NCI-H526 treated with DMSO at 0.1 percent for 48 hours (cell line): ENCODE results near the gene TSPAN19.
A peak's percentile ranks its signal among the peaks of the same experiment; 100 is the strongest.
"Not testable (repeated sequence)": the region's sequence is repeated elsewhere in the genome, so short reads cannot be mapped to it uniquely, and the experiment has no call there.

ENCODE experiments used
- DNase-seq: peaks from one replicate; lab custom pipeline; 2025; lab: John Stamatoyannopoulos, UW

Gene TSPAN19

DNA sequence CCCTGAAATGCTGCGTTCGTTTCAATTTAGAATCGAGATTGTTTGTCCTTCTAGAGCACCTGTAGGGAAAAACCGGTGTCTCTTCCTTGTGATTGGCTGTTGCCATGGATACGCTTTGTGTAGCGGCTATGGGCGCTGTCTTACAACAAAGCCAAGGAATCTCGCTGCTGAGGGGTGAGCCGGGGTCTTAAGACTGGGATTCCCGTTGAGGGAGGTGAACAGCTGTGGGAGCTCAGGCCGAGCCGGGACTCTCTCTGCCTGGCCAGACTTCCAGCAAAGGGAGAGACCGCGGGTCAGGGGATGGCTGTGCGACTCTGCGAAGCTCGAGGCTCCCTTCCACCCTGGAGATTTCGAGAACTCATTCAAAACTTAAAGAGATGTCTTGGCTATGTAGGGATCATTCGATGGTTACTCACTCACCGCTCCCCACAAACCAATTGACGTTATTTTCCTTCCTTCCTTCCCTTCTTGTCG lies at the start of gene TSPAN19, which contains the start of gene LRRIQ1:
Gene TSPAN19, minus strand, starts transcription at position 44 of the 474 bp plus-strand sequence. CDS start 6,331 bp downstream, outside the sequence.
Gene LRRIQ1, plus strand, starts transcription at position 118 of the 474 bp plus-strand sequence. CDS start 1,826 bp downstream, outside the sequence.
- peak; percentile 82 for DNase-seq

DNA sequence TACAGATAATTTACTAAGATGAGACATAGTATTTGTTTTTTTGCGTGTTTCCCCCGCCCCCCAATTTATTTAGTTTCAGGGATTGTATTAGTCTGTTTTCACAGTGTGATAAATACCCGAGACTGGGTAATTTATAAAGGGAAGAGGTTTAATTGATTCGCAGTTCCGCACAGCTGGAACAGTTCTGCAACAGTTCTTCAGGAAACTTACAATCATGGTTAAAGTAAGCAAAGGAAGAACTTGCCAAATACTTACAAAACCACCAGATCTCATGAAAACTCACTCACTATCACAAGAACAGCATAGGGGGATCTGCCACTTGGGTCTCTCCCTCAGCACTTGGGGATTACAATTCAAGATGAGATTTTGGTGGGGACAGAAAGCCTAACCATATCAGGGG lies 49.0 kb upstream of the TSPAN19 start:
- DNase-seq = no peak

DNA sequence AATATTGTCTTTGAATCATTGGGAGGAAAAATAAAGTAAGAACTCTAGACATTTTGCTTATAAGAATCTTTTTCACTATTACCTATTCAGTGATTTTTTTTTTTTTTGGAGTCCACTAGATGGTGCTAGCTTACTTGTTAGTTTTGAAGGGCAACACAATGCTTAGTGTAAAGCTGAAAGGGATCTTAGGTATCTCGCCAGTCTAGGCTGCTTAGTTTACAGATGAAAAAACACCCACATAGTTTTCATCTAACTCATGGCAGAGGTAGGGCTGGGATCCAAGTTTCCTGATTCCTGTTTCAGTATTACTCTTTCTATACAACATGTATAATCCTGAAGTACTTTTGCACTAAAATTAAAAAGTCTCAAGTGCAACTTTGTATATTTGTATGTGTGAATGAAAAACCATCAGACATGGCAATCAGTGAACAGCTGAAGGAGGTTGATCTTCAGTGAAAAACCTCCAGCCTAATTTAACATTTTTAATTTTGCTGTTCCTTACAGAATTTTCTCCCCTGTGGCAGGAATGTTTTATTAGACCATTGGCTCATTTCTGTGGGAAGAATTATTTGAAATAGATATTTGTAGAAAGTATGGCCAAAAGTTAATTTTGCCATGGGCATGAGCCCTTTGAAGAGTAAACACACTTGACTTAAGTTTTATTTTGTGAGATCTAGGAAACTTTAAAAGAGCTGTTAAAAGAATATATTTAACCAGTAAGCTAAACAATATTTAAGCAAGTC lies 40.8 kb upstream of the TSPAN19 start:
- peak; percentile 62 for DNase-seq

DNA sequence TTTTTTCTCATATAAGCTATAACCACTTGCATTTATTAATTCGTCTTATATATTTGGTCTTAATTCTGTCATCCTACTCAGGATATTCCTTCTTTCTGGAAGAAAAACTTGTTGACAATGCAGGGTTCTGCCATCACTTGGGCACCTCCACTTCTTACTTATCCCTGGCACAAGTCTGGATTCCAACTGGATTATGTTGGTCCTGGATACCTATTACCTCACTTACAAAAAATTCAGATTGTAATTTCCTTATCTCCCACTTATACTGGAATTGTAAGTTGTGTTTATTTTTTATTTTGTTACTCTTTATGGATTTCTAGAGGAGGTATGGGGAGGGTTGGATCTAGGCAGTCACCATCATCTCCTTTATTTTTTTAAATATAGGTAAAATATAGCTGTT lies 36.7 kb upstream of the TSPAN19 start:
- DNase-seq = no peak

DNA sequence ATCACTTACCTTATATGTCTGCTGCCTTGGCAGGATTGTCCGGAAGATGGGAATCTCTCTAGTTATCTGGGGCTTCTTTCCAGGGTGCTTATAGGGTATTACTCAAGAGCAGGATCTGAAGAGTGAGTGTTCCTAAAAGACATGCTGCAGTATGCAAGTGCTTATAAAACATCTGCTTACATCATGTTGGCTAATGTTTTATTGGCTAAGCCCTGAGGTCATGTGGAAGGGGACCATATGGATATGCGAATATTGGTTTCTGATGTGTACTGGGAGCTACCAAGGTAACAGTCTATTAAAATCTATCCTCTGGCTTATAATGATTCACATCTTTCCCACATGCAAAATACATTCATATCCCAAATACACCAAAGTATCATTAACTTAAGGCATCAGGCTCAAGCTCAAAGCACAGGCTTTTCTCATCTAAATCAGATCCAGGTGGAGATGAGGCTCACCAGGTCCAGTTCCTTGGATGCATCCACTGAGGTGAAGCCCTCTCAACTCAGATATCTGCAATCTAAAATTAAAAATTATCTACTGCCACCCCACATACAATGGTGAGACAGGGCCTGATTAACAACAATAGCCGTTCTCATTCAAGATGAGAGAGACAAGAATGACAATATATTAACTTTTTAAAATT lies 29.9 kb upstream of the TSPAN19 start:
- DNase-seq = no peak

DNA sequence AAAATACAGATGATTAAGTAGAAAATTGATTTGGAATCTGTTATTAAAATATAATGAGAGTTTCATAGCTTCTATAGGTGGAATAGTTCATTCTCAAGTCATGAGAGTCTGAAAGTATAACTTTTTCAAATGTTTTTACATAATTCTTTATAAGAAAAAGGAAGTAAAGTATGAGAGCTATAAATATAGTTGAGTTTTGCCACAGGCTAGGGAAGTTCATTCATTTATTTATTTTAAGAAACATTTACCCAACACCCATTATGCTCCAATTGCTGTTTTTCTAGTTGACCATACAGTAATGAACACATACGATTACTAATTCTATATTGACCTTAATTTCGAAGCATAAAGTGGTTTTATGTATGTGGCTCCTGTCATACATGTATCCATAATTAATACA lies 24.8 kb upstream of the TSPAN19 start:
- no peak for DNase-seq

DNA sequence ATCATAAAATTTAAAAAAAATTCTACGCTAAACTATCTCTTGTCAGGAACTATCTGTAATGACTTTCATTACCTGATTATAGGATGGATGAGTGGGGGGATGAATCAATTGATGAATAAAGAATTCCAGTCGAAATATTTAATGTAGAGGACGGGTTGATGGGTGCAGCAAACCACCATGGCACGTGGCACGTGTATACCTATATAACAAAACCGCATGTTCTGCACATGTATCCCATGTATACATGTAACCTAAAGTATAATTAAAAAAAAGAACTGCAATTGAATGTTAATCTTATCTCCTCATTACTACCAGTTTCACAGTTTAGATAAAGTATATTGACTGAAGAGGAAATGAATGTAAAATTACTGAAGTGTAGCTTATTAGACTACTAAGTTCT lies 23.5 kb upstream of the TSPAN19 start:
- DNase-seq = no peak

DNA sequence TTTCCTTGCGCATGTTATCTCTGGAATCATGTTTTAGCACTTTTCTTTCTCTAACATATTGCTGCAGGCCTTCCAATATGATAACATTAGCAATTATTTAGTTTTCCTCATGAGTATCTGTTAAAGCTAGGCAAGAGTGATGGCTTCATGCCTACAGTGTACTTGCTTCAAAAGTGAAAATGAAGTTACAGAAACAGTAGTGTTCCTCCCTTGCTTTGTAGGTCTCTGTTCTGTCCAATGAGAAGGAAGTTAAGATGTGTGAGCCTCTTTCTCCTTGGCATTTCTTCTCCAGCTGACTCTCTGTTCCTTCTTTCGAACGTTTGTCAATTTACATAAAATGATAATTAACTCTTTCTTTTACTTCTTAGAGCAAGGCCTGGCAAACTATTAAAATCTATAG lies 22.3 kb upstream of the TSPAN19 start:
- no peak for DNase-seq

DNA sequence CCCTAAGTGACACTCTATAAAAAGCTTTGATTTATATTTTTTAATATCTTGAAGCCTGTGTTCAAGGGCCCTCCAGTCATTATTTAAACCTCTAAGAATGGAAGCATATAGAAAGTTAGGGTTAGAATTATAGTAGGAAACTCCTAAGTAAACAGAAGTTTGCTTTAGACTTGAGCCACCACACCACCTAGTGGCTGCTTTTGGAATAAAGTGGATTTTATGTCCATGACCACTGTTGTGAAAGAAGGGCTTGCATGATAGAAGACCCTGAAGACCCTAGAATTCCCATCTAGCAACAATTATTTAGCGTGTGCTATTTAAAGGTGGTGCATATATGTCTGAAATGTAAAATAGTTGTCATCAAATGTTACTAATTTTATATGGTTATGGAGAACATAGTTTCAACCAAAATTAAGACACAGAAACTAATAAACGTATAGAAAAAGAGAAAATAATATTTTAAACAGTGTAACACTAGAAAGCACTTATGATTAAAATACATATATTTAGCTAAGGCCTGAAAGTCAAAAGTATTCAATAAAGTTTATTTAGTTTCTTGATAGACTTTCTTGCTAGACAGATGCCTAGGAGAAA lies 21.4 kb upstream of the TSPAN19 start:
- DNase-seq = peak; percentile 35

DNA sequence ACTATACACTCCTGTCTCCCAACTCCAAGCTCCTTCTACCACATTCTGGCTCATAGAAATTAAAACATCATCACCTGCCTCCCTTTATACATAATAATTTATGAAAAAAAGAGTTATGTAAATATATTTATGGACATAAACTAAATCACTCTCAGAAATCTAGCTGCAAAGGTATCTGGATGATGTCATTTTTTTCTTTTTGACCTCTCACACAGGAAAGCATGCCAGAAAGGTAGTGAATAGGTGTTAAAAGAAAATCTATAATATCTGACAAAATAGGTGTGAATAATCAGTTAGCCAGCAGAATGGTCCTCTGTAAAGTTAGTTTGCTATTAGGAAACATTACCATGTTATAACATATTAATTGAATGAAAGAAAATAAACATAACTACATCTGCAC lies 7.8 kb upstream of the TSPAN19 start:
- no peak for DNase-seq

DNA sequence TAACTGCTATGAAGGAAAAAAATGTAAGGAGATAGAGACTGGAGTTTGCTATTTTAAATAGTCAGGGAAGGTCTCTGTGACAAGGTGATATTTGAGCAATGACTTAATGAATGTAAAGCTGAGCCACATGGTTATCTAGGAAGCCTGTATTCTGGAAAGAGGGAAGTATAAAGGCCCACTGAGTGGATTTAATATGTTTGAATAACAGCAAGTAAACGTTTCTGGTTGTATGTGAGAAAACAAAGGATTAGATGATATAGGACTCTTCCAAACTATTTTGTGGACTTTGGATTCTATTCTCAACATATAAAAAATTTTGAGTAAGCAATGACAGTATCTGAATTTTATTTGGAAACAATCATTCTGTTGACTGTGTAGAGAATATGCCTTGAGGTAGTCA lies 5.3 kb upstream of the TSPAN19 start:
- no peak for DNase-seq

DNA sequence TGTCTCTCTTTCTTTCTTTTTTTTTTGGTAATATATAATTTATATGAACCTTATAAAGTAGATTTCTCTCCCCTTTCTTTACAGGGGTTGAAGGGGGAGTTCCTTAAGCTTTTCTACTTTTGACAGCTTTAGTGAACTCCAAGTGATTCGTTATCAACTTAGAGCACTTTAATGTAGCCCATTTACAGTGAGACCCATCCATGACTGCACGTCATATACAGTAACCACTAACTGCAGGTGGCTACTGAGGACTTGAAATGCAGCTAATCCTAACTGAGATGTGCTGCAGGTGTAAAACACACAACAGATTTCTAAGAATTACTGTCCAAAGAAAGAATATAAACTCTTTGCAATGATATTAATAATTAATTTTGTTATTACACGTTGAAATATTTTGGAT lies 656 bp upstream of the TSPAN19 start:
- no peak for DNase-seq

DNA sequence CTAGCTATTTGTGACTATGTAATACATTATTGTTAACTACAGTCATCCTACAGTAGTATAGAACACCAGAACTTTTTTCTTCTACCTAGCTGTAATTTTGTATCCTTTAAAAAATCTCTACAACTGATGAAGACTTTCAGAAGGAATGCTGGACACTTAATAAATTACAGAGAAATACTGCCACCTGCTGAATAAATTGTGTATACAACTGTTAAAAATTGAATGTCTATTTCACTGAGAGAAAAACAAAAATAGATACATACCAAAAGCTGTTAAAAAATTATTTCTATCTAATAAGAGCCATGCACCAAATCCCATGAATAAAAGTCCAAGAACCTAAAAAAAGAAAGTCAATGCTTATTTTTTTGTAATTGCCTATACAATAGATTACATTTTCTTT lies 6.6 kb downstream of the TSPAN19 start:
- DNase-seq = peak; percentile 19

DNA sequence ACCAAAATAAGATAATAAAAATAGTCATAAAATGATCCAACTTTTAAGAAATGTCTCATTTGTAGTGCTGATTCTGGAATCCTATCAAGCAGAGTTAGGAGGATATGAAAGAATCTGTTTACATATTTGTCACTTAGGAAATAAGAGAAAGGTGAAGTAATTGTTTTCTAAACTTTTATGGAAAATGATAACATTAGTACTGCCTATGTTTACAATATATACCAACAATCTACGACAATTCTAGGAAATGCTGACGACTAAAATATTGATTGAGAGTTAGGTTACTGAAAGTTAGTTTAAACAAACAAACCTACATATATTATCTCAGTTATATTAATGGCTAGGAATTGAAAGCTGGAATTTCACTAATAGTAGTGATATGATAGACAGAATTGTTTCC lies 18.0 kb downstream of the TSPAN19 start:
- DNase-seq = no peak

DNA sequence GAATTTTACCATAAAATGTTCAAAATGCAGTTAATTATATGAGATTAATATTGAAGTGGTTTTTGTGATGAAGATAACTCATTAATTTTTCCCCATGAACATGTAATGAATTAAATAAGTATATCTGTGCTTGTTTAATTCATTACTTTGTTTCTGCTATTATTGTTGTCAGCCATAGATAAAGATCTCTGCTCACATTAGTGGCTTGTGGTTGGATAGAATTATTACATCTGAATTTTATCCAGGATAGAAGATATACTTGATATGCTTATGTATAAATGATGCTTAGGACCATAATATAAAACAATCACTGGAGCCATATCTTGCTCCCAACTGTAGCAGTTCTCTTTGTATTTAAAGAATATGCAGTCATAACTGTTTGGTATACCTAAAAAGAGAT lies 18.5 kb downstream of the TSPAN19 start:
- DNase-seq = no peak

DNA sequence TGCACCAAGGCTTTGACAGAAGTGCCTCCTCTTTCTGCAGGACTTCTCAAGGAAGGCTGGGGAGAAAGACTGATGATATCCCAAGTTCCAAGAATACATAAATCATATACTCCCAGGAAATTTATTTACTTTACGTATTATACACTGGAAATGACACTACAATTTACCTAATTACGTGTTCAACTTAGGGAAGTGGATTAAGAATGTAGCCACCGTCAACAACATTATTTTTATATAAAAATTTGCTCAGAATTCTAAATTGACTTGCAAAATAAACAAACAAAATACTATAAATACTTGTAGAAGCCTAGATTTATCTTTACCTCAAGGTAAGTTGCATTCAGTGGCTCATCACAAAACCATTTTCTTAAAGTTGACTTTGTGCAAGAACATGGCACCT lies 18.9 kb downstream of the TSPAN19 start:
- no peak for DNase-seq

DNA sequence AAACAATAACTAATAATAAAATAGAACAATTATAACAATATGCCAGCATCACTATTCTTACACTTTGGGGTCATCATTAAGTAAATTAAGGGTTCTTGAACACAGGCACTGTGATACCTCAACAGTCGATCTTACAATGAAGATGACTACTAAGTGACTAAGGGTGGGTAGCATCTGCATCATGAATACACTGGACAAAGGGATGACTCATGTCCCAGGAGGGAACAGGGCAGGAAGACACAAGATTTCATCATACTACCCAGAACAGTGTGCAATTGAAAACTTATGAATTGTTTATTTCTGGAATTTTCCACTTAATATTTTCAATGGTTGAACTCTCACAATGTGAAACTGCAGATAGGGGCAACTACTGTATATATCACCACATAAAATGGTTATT lies 19.7 kb downstream of the TSPAN19 start:
- DNase-seq = no peak

DNA sequence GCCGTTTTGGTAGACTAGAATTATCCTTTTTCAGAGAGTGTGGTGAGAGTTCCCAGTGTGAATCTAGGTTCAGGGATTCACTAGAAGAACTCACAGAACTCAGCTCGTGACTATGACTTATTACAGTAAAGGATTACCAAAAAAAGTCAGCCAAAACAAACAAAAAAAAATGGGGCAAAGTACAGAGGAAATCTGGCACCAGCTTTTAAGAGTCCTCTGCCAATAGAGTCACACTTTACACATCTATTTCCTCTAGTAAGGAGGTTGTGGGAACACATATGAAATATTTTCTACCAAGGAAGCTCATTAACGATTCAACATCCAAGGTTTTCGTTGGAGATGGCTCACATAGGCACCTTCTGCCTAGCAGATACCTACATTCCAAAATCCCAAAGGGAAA lies 28.2 kb downstream of the TSPAN19 start:
- no peak for DNase-seq

DNA sequence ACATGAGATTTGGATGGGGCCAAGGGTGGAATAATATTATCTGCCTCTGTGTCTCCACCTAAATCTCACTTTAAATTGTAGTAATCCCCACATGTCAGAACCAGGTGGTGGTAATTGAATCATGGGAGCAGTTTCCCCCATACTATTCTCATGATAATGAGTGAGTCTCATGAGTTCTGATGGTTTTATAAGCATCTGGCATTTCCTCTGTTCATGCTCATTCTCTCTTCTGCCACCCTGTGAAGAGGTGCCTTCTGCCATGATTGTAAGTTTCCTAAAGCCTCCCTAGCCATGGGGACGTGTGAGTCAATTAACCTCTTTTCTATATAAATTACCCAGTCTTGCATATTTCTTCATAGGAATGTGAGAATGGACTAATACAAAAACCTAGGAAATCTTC lies 29.9 kb downstream of the TSPAN19 start:
- no peak for DNase-seq

DNA sequence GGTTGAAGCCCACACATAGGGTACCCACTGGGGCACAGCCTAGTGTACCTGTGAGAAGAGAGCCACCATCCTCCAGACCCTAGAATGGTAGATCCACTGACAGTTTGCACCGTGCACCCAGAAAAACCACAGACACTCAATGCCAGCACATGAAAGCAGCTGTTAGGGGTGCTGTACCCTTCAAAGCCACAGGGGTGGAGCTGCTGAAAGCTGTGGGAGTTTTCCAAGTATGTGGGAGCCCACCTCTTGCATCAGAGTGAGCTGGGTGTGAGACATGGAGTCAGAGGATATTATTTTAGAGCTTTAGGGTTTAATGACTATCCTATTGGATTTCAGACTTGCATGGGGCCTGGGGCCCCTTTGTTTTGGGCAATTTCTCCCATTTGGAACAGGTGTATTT lies 30.5 kb downstream of the TSPAN19 start:
- no peak for DNase-seq

DNA sequence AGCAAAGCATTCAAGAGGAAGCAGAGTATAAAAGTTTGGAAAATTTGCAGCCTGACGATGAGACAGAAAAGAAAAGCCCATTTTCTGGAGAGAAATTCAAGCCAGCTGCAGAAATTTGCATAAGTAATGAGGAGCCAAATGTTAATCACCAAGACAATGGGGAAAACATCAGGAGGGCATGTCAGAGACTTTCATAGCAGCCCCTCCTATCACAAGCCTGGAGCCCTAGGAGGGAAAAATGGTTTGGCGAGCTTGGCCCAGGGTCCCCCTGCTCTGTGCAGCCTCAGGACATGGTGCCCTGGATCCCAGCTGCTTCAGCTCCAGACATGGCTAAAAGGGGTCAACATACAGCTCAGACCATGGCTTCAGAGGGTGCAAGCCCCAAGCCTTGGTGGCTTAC lies 31.0 kb downstream of the TSPAN19 start:
- not testable (repeated sequence) for DNase-seq

DNA sequence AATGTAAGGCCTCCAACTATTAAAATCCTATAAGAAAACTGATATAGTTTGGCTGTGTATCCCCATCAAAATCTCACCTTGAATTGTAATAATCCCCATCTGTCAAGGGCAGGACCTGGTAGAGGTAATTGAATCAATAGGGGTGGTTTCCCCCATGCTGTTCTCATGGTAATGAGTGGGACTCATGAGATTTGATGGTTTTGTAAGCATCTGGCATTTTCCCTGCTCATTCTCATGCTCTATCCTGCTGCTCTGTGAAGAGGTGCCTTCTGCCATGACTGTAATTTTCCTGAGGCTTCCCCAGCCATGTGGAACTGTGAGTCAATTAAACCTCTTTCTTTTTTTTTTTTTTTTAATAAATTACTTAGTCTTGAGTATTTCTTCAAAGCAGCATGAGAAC lies 31.9 kb downstream of the TSPAN19 start:
- no peak for DNase-seq

DNA sequence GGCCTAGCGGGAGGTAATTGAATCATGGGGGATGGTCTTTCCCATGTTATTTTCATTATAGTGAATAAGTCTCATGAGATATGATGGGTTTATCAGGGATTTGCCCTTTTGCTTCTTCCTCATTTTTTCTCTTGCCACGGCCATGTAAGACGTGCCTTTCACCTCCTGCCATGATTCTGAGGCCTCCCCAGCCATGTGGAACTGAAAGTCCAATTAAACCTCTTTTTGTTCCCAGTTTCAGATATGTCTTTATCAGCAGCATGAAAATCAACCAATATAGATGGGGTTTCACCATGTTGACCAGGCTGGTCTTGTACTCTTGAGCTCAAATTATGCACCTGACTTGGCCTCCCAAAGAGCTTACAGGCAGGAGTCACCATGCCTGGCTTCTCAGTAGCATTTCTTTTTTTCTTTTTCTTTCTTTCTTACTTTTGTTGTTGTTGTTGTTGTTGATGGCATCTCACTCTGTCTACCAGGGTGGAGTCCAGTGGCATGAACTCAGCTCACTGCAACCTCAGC lies 33.2 kb downstream of the TSPAN19 start:
- DNase-seq = no peak
